ENCODE measurements around the gene LACC1.

Gene LACC1

GRCh38 chr13:43877326-43877725 lies 2.4 kb upstream of the LACC1 start:
- Histone ChIP-seq H3K9ac (ENCODE audit: low read length) (no peak overlapping the region), H3K9me2 (replicated peaks; ENCODE audit: insufficient read depth, low read length) (no peaks in the 10 kb centered on the region), H3K4me1 (ENCODE audit: low read length) (peaks cover 14% of the 10 kb centered on the region), H3K4me2 (ENCODE audit: low read depth, low read length) (no peak overlapping the region), H3K79me2 (ENCODE audit: low read length) (no peaks in the 10 kb centered on the region), H3K4me3 (ENCODE audit: low read length) (no peak overlapping the region), H4K20me1 (ENCODE audit: insufficient read depth, low read length) (no peaks in the 10 kb centered on the region), H3K27me3 (replicated peaks; ENCODE audit: insufficient read depth, low read length) (no peaks in the 10 kb centered on the region), H3K9me3 (replicated peaks; ENCODE audit: insufficient read depth, low read length) (no peaks in the 10 kb centered on the region), H2AFZ (ENCODE audit: low read length) (no peak overlapping the region), H3K27ac (ENCODE audit: low read length) (no peak overlapping the region), H3F3A (ENCODE audit: insufficient read depth, low read length) (no peaks in the 10 kb centered on the region), H3K36me3 (replicated peaks; ENCODE audit: insufficient read depth, low read length) (no peaks in the 10 kb centered on the region)
- TF ChIP-seq EZH2 (optimal IDR thresholded peaks at IDR 0.05; ENCODE audit: low read depth, low read length) (no peak), CTCF (IDR thresholded peaks at IDR 0.05; ENCODE audit: low read length) (no peak), EZH2phosphoT487 (IDR thresholded peaks at IDR 0.05; ENCODE audit: low read length) (no peak)
- DNase-seq = no peak

- Histone ChIP-seq H3K27me3 (replicated peaks; ENCODE audit: insufficient read depth, low read length) (no peaks in the 10 kb centered on the region), H3K36me3 (replicated peaks; ENCODE audit: insufficient read depth, low read length) (no peaks in the 10 kb centered on the region), H2AFZ (ENCODE audit: low read length) (no peak overlapping the region), H3K9ac (ENCODE audit: low read length) (no peak overlapping the region), H4K20me1 (ENCODE audit: insufficient read depth, low read length) (no peaks in the 10 kb centered on the region), H3K79me2 (ENCODE audit: low read length) (no peaks in the 10 kb centered on the region), H3K4me1 (ENCODE audit: low read length) (peaks cover 14% of the 10 kb centered on the region), H3F3A (ENCODE audit: insufficient read depth, low read length) (no peaks in the 10 kb centered on the region), H3K9me3 (replicated peaks; ENCODE audit: insufficient read depth, low read length) (no peaks in the 10 kb centered on the region), H3K9me2 (replicated peaks; ENCODE audit: insufficient read depth, low read length) (no peaks in the 10 kb centered on the region), H3K4me3 (ENCODE audit: low read length) (no peak overlapping the region), H3K27ac (ENCODE audit: low read length) (no peak overlapping the region), H3K4me2 (ENCODE audit: low read depth, low read length) (no peak overlapping the region)
- DNase-seq = no peak
- TF ChIP-seq EZH2 (optimal IDR thresholded peaks at IDR 0.05; ENCODE audit: low read depth, low read length) = no peak
- no peak for TF ChIP-seq EZH2phosphoT487 (IDR thresholded peaks at IDR 0.05; ENCODE audit: low read length)
- TF ChIP-seq CTCF (IDR thresholded peaks at IDR 0.05; ENCODE audit: low read length) = no peak
Observed at GRCh38 chr13:43877766-43878165, 1.9 kb upstream of the LACC1 start.

- H2AFZ ChIP-seq (ENCODE audit: low read length) = peak within 1 kb of the TSS; percentile 57
- H3K4me3 ChIP-seq (ENCODE audit: low read length) = peak within 1 kb of the TSS; percentile 62
- no peaks in the 10 kb centered on the region for H3K36me3 ChIP-seq (replicated peaks; ENCODE audit: insufficient read depth, low read length)
- no peaks in the 10 kb centered on the region for H3K27me3 ChIP-seq (replicated peaks; ENCODE audit: insufficient read depth, low read length)
- H3K9me3 ChIP-seq (replicated peaks; ENCODE audit: insufficient read depth, low read length) = no peaks in the 10 kb centered on the region
- H3K9me2 ChIP-seq (replicated peaks; ENCODE audit: insufficient read depth, low read length) = no peaks in the 10 kb centered on the region
- no peaks in the 10 kb centered on the region for H4K20me1 ChIP-seq (ENCODE audit: insufficient read depth, low read length)
- peak within 1 kb of the TSS; percentile 61 for H3K4me2 ChIP-seq (ENCODE audit: low read depth, low read length)
- peak within 1 kb of the TSS; percentile 52; the same call in 1 of the 2 replicates for H3K27ac ChIP-seq (ENCODE audit: low read length)
- no peaks in the 10 kb centered on the region for H3K79me2 ChIP-seq (ENCODE audit: low read length)
- no peaks in the 10 kb centered on the region for H3F3A ChIP-seq (ENCODE audit: insufficient read depth, low read length)
- H3K4me1 ChIP-seq (ENCODE audit: low read length) = peaks cover 14% of the 10 kb centered on the region
- H3K9ac ChIP-seq (ENCODE audit: low read length) = peak within 1 kb of the TSS; percentile 73
- TF ChIP-seq EZH2phosphoT487 (IDR thresholded peaks at IDR 0.05; ENCODE audit: low read length) (no peak), EZH2 (optimal IDR thresholded peaks at IDR 0.05; ENCODE audit: low read depth, low read length) (no peak), CTCF (IDR thresholded peaks at IDR 0.05; ENCODE audit: low read length) (no peak)
- DNase-seq = peak; percentile 60
Observed at GRCh38 chr13:43878892-43879754, 581 bp upstream of the LACC1 start, which contains the start of gene CCDC122. Gene CCDC122, minus strand, starts transcription at chr13:43879740. Its CDS starts 10,364 bp downstream, at chr13:43869376.

All from MM.1S (cell line).